Measurements from ENCODE around the gene ERF.

ERF gene

DNA sequence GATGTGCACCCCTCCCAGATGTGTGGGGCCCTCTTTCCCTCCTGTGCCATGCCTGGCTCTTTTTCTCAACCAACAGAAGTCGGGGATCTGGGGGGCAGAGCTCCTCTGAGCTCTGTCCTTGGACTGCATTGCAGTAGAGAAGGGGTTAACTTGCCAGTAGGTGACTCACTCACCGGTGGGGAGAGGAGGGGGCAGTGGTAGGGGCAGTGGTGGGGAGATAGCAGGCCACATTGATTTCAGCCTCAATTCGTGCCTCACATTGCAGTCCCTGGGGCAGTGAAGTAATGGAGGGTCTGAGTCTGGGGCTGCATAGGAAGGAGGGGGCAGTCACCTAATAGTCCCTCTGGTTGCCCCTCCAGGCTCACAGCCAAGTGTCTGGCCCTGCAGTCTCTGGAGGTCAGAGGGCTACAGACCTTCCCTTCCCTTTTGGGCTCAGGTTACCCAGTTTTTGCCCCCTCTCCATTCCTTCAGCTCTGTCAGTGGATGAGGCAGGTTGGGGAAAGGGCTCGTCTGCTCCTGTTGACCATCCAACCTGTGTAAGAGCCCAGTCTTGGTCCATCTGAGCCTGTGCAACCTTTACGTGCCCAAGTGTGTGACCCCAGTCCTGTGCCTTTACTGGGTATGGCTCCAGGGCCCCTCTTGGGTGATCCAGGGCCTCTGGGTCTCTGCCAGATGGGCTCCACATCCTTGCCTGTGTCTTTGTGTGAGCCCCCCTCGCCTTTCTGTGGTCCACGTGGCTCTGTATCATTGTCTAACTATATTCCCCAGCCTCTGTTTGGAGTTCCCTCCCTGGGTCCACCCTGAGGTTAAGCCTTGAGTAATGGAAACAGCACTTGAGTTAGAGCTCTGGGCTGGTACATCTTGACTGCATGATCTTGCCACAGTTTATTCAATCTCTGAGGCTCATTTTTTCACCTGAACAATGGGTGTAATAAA is 27.2 kb upstream of the ERF start:
- TF ChIP-seq, protein P1, sequence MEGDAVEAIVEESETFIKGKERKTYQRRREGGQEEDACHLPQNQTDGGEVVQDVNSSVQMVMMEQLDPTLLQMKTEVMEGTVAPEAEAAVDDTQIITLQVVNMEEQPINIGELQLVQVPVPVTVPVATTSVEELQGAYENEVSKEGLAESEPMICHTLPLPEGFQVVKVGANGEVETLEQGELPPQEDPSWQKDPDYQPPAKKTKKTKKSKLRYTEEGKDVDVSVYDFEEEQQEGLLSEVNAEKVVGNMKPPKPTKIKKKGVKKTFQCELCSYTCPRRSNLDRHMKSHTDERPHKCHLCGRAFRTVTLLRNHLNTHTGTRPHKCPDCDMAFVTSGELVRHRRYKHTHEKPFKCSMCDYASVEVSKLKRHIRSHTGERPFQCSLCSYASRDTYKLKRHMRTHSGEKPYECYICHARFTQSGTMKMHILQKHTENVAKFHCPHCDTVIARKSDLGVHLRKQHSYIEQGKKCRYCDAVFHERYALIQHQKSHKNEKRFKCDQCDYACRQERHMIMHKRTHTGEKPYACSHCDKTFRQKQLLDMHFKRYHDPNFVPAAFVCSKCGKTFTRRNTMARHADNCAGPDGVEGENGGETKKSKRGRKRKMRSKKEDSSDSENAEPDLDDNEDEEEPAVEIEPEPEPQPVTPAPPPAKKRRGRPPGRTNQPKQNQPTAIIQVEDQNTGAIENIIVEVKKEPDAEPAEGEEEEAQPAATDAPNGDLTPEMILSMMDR (conservative IDR thresholded peaks at IDR 0.05), result no peak
- peak overlapping the region; percentile 82; the same call in 1 of the 2 replicates for H3K27ac ChIP-seq

DNA sequence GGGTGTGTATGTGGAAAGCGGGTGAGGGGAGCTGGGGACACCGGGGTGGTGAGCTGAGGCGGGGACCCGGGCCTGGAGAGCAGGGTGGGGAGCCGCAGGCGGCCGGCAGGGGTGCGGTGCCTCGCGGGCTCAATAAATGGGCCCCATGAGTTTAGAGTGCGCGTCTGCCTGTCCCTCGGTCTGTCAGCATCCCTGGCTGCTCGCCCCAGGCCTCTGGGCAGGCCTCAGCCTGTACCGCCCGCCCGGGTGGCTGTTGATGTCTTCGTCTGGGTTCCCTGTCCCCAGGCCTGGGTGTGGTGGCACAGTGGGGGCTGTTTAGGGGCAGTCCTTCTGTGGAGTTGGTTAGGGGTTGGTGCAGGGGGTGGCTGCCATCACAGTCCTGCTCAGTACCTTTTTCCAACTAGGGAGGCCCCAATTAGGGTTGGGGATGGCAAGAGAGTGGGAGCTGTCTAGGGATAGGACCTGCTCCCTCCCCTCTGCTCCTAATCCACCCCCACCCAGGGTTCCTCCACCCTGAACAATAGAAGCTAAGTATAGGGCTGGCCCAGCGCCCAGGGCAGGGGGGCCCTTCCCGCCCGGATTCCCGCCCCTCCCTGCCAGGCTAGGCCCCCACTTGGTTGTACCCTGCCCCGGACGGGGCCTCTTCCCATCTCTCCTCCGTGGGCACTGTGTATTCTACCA is 26.4 kb upstream of the ERF start:
- TF ChIP-seq, protein P1 (conservative IDR thresholded peaks at IDR 0.05), result no peak
- peak overlapping the region; percentile 87; the same call in 1 of the 2 replicates for H3K27ac ChIP-seq

DNA sequence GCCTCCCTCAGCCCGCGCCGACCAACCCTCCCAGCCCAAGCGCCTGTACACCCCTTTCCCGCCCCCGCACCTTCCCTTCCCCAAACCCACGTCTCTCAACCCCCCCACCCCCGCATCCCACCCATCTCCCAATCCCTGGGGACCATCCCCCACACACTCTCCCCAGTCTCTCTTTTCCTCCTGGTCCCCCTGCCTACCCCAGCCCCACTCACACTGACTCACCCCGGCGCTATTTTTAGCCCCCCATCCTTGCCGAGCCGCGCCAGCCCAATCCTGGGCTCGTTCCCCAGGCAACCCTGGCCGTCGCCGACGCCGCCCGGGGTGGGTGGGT is 25.9 kb upstream of the ERF start:
- TF ChIP-seq, protein P1 (conservative IDR thresholded peaks at IDR 0.05), result no peak
- H3K27ac ChIP-seq, result peak overlapping the region; percentile 87

- peak overlapping the region; percentile 87 for H3K27ac ChIP-seq
- TF ChIP-seq, protein P1 (conservative IDR thresholded peaks at IDR 0.05), result peak; percentile 94
These were observed 25.2 kb upstream of the ERF start for GRCh38 chr19:42279902-42280814.

DNA sequence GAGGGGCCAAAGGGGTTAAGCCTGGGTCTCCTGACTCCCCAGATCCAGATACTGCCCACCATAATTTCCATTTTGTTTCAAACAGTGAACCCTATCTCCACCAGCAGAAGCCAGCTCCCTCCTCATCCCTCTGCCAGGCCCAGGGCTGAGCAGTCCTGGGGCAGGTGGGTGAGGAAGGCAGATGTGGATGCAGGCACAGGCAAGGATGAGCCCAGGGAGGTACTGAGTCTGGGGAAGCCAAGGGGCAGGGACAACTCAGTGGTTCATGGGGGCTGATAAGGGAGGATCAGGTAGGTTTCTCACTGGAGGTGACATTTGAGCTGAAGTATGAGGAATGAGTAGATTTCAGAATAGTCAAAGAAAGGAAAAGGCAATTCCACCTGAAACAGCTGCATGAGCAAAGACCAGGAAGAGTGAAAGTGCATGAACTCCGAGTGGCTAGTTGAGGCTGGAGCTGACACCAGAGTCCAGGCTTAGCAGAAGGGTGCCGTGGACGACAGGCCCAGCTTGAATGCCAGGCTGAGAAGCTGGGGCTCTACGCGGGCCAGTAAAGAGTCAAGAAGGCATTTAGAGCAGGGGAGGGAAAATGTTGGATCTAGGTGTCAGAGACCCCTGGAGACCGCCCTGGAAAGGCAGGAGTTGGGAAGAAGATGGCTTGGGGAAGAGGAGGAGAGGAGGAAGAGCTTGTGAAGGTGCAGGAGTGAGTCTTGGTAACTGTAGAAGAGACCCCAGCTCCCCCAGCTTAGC is 24.4 kb upstream of the ERF start:
- TF ChIP-seq, protein P1 (conservative IDR thresholded peaks at IDR 0.05), result no peak
- peak overlapping the region; percentile 87 for H3K27ac ChIP-seq

- H3K27ac ChIP-seq, result peak overlapping the region; percentile 87
- TF ChIP-seq, protein P1 (conservative IDR thresholded peaks at IDR 0.05), result no peak
These were observed 23.7 kb upstream of the ERF start for GRCh38 chr19:42278452-42279154.
